ENCODE data around the gene CACNA1G. TPM values are rescaled to one million over a fixed set of nuclear protein-coding genes. Genes with fewer than 3 reads are reported as not detected.

The CACNA1G gene
- total RNA-seq, 1 experiment from 2014 or later, result not detected

DNA sequence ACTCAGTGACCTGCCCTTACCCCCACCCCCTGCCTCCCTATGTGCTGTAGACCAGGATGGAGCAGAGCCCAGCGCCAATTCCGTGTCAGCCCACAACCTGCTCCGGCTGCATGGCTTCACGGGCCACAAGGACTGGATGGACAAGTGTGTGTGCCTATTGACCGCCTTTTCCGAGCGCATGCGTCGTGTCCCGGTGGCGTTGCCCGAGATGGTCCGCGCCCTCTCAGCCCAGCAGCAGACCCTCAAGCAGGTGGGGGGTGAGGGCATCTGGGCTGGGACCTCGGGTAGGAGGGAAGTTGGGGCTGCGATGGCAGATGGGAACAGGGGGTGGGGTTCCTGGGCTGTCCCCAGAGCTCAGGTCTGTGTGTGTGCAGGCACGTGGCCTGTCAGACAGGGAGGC lies 6.3 kb upstream of the CACNA1G start:
- Histone ChIP-seq H3K9me3 (no peaks in the 10 kb centered on the region), H3K36me3 (peaks cover 32% of the 10 kb centered on the region), H3K27me3 (no peaks in the 10 kb centered on the region), H3K4me3 (no peak overlapping the region)
- DNase-seq, result no peak

- H3K27me3 ChIP-seq, result peaks cover 6% of the 10 kb centered on the region
- peaks cover 10% of the 10 kb centered on the region for H3K36me3 ChIP-seq
- DNase-seq, result peak; percentile 40
- H3K4me3 ChIP-seq, result no peak overlapping the region
- H3K9me3 ChIP-seq, result no peaks in the 10 kb centered on the region
Measured at GRCh38 chr17:50556803-50557202, 3.7 kb upstream of the CACNA1G start.

- H3K4me3 ChIP-seq, result no peak overlapping the region
- DNase-seq, result no peak
- H3K36me3 ChIP-seq, result peaks cover 7% of the 10 kb centered on the region; the same call in 1 of the 2 replicates
- H3K9me3 ChIP-seq, result no peaks in the 10 kb centered on the region
- peaks cover 12% of the 10 kb centered on the region for H3K27me3 ChIP-seq
Measured at GRCh38 chr17:50557630-50558029, 2.9 kb upstream of the CACNA1G start.

DNA sequence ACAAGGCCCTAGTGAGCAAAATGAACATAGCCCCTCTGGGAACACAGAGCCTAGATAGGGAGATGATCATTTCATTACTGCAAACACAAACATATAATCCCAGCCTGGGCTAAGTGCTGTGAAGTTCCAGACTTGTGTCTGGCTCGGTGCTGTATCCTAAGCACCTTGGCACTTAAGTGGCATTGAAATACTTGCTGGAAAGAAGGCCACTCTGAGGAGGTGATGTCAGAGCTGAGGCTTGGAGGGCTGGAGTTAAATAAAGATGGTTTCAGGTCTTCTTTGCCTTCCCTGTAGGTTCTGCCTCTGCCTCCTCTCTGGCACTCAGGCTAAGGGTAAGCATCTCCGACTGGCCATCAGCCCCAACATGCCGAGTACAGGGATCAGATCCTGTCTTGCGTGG lies 2.4 kb upstream of the CACNA1G start:
- Histone ChIP-seq H3K4me3 (no peak overlapping the region), H3K9me3 (no peaks in the 10 kb centered on the region), H3K27me3 (peaks cover 17% of the 10 kb centered on the region), H3K36me3 (peaks cover 4% of the 10 kb centered on the region; the same call in 1 of the 2 replicates)
- no peak for DNase-seq

GRCh38 chr17:50558581-50558940 lies 2.0 kb upstream of the CACNA1G start:
- DNase-seq, result no peak
- Histone ChIP-seq H3K27me3 (peaks cover 21% of the 10 kb centered on the region), H3K36me3 (peaks cover 4% of the 10 kb centered on the region; the same call in 1 of the 2 replicates), H3K4me3 (no peak overlapping the region), H3K9me3 (no peaks in the 10 kb centered on the region)

DNA sequence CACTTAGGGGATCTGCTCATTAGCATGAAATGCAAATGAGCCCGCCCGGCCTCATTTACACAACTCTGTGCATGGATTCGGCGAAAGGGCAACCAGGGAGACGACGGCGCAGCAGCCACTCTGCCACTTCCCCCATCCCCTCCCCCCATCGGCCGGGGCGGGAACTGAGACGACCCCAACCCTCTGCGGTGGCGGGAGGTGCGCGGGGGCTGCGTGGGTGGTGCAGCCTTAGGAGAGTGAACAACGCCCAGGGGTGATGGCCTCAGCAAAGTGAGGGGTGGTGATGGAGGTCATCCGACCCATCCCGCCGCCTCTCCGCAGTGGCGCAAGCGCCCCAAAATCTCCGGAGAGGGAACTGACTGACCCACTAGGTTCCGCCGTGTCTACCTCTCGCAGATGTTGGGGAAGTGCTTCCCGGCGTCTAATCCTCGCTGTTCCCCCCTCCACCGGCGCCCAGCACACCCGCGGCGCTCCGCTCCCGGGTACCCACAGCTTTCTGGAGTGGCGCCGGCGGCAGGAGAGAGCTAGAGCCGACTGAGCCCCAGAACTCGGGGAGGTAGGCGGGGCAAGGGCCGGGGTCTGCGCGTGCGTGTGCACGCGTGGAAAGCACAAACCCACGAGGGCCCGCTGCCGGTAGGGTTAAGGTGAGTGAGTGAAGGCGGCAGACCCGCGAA lies 1.4 kb upstream of the CACNA1G start:
- peaks cover 25% of the 10 kb centered on the region for H3K27me3 ChIP-seq
- no peaks in the 10 kb centered on the region for H3K9me3 ChIP-seq
- no peak overlapping the region for H3K4me3 ChIP-seq

GRCh38 chr17:50559674-50560184 lies 786 bp upstream of the CACNA1G start:
- H3K36me3 ChIP-seq, result peaks cover 4% of the 10 kb centered on the region; the same call in 1 of the 2 replicates
- peaks cover 25% of the 10 kb centered on the region for H3K27me3 ChIP-seq
- H3K4me3 ChIP-seq, result peak overlapping the region; percentile 54
- peak; percentile 77 for DNase-seq
- H3K9me3 ChIP-seq, result no peaks in the 10 kb centered on the region

More for the DNA sequence above, 1.4 kb upstream of the CACNA1G start:
- H3K36me3 ChIP-seq, result peaks cover 4% of the 10 kb centered on the region; the same call in 1 of the 2 replicates
- no peak for DNase-seq

DNA sequence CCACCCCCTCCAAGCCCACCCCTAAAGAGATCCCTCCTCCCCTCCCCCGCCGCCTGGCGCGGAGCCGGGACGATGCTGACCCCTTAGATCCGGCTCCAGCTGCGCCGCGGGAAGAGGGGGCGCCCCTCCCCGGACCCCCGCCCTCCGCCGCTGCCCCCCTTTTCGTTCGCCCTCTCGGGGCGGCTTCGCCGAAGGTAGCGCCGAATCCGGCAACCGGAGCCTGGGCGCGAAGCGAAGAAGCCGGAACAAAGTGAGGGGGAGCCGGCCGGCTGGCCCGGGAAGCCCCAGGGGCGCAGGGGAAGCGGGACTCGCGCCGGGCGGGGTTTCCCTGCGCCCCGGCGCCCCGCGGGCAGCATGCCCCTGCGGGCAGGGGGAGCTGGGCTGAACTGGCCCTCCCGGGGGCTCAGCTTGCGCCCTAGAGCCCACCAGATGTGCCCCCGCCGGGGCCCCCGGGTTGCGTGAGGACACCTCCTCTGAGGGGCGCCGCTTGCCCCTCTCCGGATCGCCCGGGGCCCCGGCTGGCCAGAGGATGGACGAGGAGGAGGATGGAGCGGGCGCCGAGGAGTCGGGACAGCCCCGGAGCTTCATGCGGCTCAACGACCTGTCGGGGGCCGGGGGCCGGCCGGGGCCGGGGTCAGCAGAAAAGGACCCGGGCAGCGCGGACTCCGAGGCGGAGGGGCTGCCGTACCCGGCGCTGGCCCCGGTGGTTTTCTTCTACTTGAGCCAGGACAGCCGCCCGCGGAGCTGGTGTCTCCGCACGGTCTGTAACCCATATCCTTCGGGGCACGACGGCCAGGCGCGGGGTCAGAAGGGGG lies 623 bp downstream of the CACNA1G start:
- Histone ChIP-seq H3K27me3 (peaks cover 28% of the 10 kb centered on the region), H3K4me3 (peak overlapping the region; percentile 54; the same call in 1 of the 2 replicates), H3K36me3 (no peaks in the 10 kb centered on the region), H3K9me3 (no peaks in the 10 kb centered on the region)
- DNase-seq, result no peak

DNA sequence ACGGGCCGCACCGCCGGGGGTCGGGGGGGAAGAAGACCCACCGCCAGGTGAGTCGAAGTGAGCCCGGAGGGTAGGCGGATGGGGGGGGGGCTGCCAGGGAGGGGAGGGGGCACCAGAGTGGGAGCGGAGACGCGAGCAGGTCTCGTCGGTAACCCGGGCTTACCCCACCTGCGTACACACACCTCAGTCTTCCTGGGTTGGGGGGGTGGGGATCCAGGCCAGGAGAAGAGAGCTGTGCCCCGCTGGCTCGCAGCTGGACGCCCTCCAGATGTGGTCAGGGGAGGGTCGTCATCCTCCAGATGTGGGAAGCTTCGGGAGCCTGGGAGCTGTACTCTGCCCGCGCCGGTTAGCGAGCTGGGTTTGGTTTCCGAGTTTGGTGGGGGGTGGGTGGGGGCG lies 1.2 kb downstream of the CACNA1G start:
- H3K4me3 ChIP-seq, result no peak overlapping the region
- H3K36me3 ChIP-seq, result no peaks in the 10 kb centered on the region
- peaks cover 30% of the 10 kb centered on the region for H3K27me3 ChIP-seq
- no peaks in the 10 kb centered on the region for H3K9me3 ChIP-seq
- no peak for DNase-seq

DNA sequence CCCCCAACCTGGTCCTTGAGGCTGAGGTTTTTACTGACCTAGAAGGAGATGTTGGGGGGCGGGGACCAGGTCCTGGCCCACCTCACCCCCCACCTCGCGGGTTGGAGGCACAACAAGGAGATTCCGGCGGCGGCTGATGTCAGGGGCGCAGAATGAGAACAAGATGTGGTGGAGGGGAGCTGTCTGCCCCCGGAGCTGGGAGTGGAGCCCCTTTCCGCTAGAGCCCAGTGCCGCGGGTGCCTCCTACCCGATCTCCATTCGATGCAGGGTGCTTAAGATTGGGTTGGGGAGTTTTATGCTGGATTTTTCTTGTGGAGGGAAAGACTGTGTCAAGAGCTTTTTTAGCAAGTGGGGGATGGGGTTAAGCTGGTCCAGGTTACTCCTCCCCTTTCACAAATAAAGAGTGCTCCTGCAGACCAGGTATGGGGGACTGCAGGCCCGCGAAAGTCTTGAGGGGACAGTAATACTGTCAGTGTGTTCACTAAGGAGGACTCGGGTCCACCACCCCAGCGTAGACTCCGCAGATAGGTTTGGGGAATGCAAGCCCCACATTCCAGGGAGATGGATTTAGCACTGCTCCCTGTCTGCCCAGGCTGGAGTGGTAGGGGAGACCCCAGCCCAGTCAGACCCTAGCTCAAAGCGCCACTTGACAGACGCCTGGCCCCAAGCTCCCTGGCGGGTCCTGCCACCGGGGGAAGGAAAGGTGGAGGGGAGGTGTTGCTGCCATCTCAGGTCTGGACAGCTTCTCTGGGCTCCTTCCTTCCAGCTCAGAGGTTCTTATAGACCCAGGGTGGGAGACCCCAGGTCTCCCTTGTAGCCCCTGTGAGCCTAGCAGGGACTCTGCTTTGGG lies 2.0 kb downstream of the CACNA1G start:
- Histone ChIP-seq H3K9me3 (no peaks in the 10 kb centered on the region), H3K4me3 (no peak overlapping the region), H3K27me3 (peaks cover 30% of the 10 kb centered on the region), H3K36me3 (no peaks in the 10 kb centered on the region)
- DNase-seq, result no peak

GRCh38 chr17:50563092-50563511 lies 2.6 kb downstream of the CACNA1G start:
- no peaks in the 10 kb centered on the region for H3K36me3 ChIP-seq
- no peaks in the 10 kb centered on the region for H3K9me3 ChIP-seq
- peaks cover 30% of the 10 kb centered on the region for H3K27me3 ChIP-seq
- no peak for DNase-seq
- H3K4me3 ChIP-seq, result no peak overlapping the region

GRCh38 chr17:50564916-50565315 lies 4.4 kb downstream of the CACNA1G start:
- H3K9me3 ChIP-seq, result no peaks in the 10 kb centered on the region
- peak; percentile 64 for DNase-seq
- no peaks in the 10 kb centered on the region for H3K36me3 ChIP-seq
- peaks cover 30% of the 10 kb centered on the region for H3K27me3 ChIP-seq
- H3K4me3 ChIP-seq, result no peak overlapping the region

- Histone ChIP-seq H3K4me3 (no peak overlapping the region), H3K36me3 (no peaks in the 10 kb centered on the region), H3K9me3 (no peaks in the 10 kb centered on the region), H3K27me3 (peaks cover 30% of the 10 kb centered on the region)
- no peak for DNase-seq
Measured at GRCh38 chr17:50565402-50566350, 5.2 kb downstream of the CACNA1G start.

- H3K9me3 ChIP-seq, result no peaks in the 10 kb centered on the region
Measured at GRCh38 chr17:50566886-50567285, 6.4 kb downstream of the CACNA1G start.

GRCh38 chr17:50568659-50569058 lies 8.1 kb downstream of the CACNA1G start:
- no peak for DNase-seq
- peaks cover 7% of the 10 kb centered on the region for H3K27me3 ChIP-seq
- no peaks in the 10 kb centered on the region for H3K36me3 ChIP-seq
- no peak overlapping the region for H3K4me3 ChIP-seq
- H3K9me3 ChIP-seq, result no peaks in the 10 kb centered on the region

More at GRCh38 chr17:50566886-50567285, 6.4 kb downstream of the CACNA1G start:
- Histone ChIP-seq H3K4me3 (no peak overlapping the region), H3K36me3 (no peaks in the 10 kb centered on the region), H3K27me3 (peaks cover 24% of the 10 kb centered on the region)
- no peak for DNase-seq

DNA sequence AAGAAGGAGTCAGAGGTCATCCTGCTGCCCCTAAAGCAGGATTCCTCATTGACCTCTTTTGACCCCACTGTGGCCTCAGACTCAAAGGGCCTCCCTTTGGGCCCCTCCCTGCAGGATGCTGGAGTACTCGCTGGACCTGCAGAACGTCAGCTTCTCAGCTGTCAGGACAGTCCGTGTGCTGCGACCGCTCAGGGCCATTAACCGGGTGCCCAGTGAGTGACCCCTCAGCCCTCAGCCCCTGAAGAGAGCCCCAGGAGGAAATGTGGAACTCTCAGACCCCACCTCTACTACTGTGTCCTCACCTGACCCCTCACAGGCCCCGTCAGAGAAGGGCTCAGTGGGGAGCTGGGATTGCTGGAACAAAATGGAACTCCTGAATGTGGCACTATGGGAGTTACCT lies 9.1 kb downstream of the CACNA1G start:
- H3K27me3 ChIP-seq, result peaks cover 5% of the 10 kb centered on the region

More for the DNA sequence above, 9.1 kb downstream of the CACNA1G start:
- no peaks in the 10 kb centered on the region for H3K9me3 ChIP-seq
- DNase-seq, result no peak
- H3K36me3 ChIP-seq, result no peaks in the 10 kb centered on the region
- H3K4me3 ChIP-seq, result no peak overlapping the region

All from MG63 (cell line).